ENCODE measurements around the gene PMS1.

DNA sequence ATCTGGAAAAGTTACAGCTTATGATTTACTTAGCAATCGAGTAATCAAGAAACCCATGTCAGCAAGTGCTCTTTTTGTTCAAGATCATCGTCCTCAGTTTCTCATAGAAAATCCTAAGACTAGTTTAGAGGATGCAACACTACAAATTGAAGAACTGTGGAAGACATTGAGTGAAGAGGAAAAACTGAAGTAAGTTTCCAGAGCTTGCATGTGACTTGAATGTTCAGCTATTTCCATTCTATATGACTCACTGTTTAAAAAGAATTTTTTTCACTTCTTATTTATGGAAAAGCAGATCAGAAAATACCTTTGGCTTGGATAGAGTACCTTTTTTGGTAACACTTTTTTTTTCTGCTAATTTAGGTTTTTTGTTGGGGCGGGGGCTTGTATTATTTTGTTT is 70.7 kb downstream of the PMS1 start:
- TF ChIP-seq EZH2 (IDR thresholded peaks at IDR 0.05; ENCODE audit: borderline replicate concordance, low read depth, low read length, poor library complexity, severe bottlenecking) = no peak
- TF ChIP-seq, protein P1, sequence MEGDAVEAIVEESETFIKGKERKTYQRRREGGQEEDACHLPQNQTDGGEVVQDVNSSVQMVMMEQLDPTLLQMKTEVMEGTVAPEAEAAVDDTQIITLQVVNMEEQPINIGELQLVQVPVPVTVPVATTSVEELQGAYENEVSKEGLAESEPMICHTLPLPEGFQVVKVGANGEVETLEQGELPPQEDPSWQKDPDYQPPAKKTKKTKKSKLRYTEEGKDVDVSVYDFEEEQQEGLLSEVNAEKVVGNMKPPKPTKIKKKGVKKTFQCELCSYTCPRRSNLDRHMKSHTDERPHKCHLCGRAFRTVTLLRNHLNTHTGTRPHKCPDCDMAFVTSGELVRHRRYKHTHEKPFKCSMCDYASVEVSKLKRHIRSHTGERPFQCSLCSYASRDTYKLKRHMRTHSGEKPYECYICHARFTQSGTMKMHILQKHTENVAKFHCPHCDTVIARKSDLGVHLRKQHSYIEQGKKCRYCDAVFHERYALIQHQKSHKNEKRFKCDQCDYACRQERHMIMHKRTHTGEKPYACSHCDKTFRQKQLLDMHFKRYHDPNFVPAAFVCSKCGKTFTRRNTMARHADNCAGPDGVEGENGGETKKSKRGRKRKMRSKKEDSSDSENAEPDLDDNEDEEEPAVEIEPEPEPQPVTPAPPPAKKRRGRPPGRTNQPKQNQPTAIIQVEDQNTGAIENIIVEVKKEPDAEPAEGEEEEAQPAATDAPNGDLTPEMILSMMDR (conservative IDR thresholded peaks at IDR 0.05; ENCODE audit: low read depth, low read length) = no peak

Measured in A673 (cell line).